GM13977 (cell line): Measurements from ENCODE around the gene C3orf20.

Experiments
- DNase-seq: peaks from one replicate; pipeline ENCODE4 v3.0.0; 2012; ENCODE audit warnings: low spot score
- CTCF ChIP-seq: IDR thresholded peaks from 2 replicates; pipeline ENCODE4 v1.5.1; 2012; ENCODE audit warnings: mild to moderate bottlenecking, control low read depth; ENCODE audit not compliant: insufficient read depth; ENCODE audit errors: extremely low read depth, missing control alignments
- in situ Hi-C: fragments of 300-500 bp; cut with MboI; formaldehyde crosslinking; loops from one replicate; pipeline ENCODE4 v1.12.0; 2022; ENCODE audit warnings: low sequenced_read_pairs, low pct_unique_long_range_greater_than_20kb, mixed read lengths, inconsistent platforms; ENCODE audit not compliant: unreplicated experiment

C3orf20 gene

GRCh38 chr3:14701676-14702075 lies 26.7 kb downstream of the C3orf20 start:
- no peak for DNase-seq
- no peak for TF ChIP-seq CTCF
- in situ Hi-C loops: no loop called here

- DNase-seq: no peak
- in situ Hi-C loops: no loop called here
Observed at GRCh38 chr3:14703128-14703750, 28.3 kb downstream of the C3orf20 start.

GRCh38 chr3:14703791-14704190 lies 28.9 kb downstream of the C3orf20 start:
- no peak for DNase-seq
- TF ChIP-seq CTCF: no peak
- in situ Hi-C loops: no loop called here

More at GRCh38 chr3:14703128-14703750, 28.3 kb downstream of the C3orf20 start:
- TF ChIP-seq CTCF: no peak

- in situ Hi-C loops: no loop called here
- TF ChIP-seq CTCF: no peak
- no peak for DNase-seq
Observed at GRCh38 chr3:14706096-14706495, 31.2 kb downstream of the C3orf20 start.

GRCh38 chr3:14716591-14716990 lies 41.6 kb downstream of the C3orf20 start:
- DNase-seq: no peak
- no peak for TF ChIP-seq CTCF
- in situ Hi-C loops: no loop called here

GRCh38 chr3:14717307-14717706 lies 42.4 kb downstream of the C3orf20 start:
- no peak for TF ChIP-seq CTCF
- no peak for DNase-seq
- in situ Hi-C loops: no loop called here
